GM21717 (cell line): ENCODE results near the gene P2RY11.

Experiments used
- ATAC-seq: cut with Tn5 transposase; IDR thresholded peaks from one replicate; pipeline ENCODE4 v1.9.1; 2021; ENCODE audit warnings: mild to moderate bottlenecking, moderate library complexity; ENCODE audit not compliant: unreplicated experiment

Gene P2RY11

DNA sequence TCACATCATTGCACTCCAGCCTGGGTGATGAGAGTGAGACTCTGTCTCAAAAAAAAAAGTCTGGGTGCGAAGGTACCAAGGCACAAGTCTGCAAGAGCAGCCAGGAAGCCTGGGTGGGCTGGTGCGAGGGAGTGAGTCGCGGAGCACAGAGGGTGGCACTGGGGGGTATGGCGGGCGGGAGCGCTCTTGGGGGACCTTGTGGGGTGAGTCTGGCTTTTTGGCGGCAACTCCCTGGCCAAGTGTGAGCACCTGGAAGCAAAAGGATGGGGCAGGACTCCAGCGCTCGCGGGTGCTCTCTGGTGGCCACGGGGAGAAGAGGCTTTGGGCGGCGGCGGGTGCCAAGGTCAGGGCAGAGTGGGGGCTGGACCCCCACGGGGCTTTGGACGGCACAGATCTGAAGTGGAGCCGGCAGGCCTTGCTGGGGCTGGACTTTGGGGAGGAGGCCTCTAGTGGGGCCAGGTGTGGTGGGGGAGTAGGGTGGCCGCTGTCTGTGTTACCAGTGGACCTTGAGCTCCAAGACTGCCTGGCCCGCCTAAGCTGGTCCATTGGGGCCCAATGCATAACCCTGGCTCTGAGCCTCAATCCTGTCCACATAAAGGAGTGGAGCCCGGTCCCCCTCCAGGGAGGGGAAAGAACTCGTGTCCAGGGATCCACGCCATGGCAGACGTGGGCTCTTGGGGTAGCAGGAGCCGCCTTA, 1.6 kb downstream of the P2RY11 start:
- no peak for ATAC-seq

DNA sequence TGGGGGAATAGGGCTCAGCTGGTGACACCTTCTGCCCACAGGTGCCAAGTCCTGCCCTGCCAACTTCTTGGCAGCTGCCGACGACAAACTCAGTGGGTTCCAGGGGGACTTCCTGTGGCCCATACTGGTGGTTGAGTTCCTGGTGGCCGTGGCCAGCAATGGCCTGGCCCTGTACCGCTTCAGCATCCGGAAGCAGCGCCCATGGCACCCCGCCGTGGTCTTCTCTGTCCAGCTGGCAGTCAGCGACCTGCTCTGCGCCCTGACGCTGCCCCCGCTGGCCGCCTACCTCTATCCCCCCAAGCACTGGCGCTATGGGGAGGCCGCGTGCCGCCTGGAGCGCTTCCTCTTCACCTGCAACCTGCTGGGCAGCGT, 2.1 kb downstream of the P2RY11 start:
- ATAC-seq: no peak

DNA sequence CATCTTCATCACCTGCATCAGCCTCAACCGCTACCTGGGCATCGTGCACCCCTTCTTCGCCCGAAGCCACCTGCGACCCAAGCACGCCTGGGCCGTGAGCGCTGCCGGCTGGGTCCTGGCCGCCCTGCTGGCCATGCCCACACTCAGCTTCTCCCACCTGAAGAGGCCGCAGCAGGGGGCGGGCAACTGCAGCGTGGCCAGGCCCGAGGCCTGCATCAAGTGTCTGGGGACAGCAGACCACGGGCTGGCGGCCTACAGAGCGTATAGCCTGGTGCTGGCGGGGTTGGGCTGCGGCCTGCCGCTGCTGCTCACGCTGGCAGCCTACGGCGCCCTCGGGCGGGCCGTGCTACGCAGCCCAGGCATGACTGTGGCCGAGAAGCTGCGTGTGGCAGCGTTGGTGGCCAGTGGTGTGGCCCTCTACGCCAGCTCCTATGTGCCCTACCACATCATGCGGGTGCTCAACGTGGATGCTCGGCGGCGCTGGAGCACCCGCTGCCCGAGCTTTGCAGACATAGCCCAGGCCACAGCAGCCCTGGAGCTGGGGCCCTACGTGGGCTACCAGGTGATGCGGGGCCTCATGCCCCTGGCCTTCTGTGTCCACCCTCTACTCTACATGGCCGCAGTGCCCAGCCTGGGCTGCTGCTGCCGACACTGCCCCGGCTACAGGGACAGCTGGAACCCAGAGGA, 2.6 kb downstream of the P2RY11 start:
- ATAC-seq: no peak

DNA sequence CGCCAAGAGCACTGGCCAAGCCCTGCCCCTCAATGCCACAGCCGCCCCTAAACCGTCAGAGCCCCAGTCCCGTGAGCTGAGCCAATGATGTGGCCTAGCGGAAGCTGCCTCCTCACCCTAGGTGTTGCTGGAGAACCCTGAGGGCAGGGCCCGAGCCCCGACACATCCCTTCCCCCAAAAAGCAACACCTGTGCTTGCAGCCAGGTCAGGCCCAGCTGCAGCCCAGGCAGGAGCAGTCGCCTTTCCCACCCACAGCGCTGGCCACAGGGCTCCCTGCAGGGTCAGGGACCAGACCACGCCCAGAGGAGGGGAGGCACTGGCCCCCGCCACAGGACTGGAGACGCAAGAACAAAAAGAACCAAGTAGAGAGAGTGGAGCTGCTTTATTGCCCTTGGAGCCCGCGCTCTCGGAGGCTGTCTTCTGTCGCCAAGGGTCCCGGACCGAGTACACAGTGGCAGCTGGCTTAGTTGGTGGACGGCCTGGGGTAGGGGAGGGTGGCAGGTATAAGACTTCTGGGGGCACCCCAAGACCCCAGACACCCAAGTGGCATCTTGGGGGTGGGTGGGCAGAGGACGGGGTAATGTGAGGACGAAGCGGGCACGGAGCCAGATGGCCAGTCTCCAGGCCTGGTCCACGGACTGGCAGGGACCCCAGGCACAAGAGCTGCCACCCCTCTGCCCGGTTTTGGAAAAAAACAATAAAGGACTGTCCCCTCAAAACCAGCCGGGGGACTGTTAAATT, 3.3 kb downstream of the P2RY11 start:
- no peak for ATAC-seq

DNA sequence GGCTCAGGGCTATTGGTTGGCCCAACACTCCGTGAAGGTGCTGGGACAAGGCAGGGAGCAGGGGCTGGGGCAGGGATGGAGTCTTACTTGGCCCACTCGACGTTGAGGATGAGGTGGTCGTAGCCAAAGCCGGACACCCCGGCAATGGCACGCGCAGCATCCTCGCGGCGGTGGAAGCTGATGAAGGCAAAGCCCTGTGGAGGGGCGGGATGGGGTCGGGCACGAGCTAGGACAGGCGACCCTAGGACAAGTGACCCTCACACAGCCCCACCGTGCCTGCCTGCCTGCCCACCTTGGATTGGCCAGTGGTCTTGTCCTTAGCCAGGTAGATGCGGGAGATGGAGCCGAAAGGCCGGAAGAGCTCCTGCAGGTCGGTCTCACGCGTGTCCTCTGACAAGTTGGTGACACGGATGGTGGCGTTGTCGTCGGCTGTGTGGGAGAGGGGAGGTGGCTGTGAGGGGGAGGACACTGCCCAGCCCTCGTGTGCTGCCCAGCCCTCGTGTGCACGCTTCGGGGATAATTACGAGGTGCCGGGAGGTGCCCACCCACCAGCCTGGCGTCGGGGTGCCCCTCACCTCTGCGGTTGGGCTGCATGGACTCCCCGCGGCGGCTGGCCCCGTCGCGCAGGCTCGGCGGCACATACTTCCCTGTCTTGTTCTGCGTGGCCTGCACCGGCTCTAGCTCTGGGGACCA, 4.0 kb downstream of the P2RY11 start:
- ATAC-seq: no peak

DNA sequence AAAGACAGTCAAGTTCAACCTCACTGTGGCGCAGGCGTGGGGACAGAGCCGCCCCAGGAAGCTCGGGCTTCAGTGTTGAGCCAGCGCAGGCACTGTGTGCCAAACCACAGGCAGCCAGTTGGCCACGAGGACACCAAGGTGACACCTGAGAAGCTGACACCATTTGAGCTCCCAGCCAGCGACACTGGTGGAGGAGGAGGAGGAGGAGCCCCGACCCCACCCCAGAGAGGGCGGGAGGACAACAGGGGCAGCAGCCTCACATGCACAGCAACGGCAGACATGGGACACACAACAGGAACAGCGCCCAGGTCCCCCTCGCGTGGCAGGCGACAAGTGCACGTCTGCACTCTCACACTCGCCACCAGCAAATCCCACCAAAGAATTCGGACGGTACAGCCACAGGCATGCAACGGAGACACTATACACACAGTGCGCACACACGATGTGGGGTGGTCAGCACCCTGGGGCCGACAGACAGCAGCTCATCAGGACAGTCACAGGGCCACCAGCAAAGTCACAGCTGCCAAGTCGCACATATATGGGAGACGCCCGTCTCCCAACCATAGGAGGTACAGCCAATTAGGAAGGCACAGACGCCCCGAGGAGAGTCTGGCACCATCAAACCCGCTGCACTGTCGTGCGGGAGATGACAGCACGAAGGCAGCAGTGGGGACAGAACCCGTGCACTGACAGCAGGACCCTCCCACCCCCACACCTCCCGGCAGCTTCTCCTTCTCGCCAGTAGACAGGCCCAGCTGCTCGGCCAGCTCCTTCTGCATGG, 4.8 kb downstream of the P2RY11 start:
- ATAC-seq: no peak

DNA sequence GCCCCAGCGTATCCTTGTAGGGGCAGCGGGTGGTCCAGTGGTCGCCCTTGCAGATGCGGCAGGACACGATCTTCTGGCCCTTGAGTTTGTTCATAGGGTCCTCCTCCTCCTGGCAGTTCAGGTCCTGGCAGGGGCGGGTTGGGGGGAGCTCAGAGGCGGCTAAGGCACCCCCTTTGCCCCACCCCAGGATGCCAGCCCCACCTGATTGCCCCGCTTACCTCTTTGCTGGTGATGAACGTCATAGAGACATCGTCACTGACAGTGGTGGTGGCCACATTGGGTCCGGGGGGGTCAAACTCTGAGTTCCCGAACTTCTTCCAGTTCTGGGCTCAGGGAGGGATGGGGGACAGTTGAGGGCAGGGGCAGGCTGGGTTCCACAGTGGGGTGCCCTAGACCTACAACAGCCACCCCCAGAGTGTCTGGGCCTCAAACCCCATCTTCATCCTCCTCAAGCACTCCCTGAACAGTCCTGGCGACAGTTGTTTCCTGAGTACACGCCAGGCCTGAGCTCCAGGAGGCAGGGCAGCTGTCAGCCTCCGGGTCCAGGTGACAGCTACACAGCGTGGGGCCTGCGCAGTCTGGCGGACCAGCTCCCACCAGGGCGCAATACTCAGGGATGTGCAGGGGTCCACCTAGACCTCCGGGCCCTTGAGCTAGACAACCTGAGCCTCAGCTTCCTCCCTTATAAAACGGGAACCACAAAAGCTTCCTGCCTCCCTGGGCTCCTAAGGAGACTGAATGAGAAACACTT, 5.5 kb downstream of the P2RY11 start:
- ATAC-seq: no peak

DNA sequence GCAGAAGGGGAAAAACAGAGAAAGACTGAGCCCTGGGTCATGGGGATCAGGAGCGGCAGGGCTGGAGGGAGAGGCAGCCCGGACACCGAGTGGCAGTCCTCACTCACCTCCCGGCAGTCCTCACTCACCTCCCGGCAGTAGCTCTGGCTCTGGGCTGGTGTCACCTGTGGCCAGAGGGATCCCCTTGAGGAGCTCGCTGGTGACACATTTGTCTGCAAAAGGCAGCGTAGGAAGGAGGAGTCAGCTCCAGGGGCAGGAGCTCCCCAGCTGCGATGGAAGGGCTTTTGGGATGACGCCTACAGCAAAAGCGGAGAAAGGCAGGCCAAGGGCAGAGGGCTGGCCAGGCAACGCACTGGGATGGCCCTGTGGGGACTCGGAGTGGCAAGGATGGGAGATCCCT, 7.5 kb downstream of the P2RY11 start:
- ATAC-seq: no peak

DNA sequence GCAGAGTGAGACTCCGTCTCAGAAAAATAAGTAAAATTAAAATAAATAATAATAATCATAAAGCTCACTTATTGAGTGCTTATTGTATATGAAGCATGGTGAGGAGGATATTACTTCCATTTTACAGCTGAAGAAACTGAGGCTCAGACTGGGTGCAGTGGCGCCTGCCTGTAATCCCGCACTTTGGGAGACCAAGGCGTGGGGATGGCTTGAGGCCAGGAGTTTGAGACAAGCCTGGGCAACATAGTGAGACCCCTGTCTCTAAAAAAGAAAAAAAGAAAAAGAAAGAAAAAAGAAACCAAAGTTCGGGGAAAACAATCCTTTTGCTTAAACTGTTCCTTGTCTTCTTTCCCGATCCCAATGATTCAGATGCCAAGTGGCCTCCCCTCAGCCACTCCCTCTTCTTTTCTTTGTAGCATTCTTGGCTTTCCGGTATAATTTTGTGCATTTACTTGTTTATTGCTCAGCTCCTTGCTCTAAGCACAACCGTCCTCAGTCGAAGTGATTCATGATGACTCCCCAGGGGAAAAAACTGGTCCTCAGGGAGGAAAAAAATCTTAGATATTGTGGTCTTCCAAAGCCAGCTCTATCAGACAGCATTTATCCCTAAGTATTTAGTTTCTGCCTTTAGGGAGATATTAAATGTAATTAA, 9.2 kb downstream of the P2RY11 start:
- no peak for ATAC-seq

DNA sequence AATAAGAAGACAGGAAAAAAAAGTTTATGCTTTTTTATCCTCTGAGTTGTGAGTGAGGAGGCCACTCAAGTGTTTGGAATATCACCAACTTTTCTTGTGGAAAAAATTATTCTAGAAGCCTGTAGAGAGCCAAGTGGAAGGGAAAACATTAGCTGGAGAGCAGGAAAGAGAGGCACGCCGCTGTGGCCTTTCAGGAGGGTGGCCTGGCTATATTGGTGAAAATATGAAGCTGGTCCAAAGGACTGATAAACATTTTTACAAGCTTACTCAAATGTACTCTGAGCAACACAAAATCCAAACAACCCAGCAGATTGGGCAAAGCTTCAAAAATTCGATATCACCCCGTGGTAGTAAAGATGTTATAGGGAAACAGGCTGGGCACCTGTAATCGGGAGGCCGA, 10.6 kb downstream of the P2RY11 start:
- ATAC-seq: no peak

DNA sequence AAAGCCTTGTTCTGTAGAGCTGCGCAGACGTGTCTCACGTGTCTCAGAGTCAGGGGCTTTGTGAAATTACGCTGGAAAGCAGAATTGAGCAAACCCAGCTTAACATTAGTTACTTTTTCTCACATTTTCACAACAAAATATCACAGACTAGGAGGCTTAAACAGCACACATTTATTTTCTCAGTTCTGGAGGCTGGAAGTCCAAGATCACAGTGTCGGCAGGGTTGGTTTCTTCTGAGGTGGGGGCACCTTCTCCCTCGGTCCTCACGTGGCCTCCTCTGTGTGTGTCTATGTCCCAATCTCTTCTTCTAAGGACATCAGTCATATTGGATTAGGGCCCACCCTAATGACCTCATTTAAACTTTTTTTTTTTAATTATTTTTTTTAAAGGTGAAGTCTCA, 12.9 kb downstream of the P2RY11 start:
- no peak for ATAC-seq

DNA sequence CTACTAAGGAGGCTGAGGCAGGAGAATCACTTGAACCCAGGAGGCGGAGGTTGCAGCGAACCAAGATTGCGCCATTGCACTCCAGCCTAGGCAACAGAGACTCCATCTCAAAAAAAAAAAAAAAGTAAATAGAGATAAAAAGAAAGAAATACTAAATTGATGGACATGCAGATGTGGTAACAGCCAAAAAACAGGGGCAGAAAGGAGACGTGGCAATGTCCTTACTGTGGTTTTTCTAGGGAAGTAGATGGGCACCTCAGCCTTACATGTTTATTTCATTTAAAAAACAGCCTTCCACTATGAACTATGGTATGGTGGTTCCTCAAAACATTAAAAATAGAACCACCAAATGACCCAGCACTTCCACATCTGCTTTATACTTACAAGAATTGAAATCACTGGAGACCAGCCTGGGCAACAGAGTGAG, 14.7 kb downstream of the P2RY11 start:
- ATAC-seq: no peak

DNA sequence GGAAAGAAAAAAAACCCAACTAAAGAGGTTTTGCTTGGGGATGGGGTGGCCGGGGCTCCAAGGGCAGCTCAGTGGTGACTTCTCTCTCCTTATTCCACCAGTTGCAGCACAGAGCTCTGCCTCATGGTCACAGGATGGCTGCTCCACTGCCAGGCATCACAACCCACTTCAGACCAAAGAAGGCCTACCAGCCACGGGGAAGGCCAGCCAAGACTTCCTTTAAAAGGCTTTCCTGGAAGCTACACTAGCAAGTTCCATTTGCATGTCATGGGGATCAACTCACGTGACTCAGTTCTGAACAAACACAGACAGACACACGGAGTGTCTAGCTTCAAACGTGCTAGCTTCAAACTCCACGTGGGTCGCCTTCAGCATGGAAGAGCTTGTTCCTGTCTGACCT, 21.4 kb downstream of the P2RY11 start:
- ATAC-seq: no peak

DNA sequence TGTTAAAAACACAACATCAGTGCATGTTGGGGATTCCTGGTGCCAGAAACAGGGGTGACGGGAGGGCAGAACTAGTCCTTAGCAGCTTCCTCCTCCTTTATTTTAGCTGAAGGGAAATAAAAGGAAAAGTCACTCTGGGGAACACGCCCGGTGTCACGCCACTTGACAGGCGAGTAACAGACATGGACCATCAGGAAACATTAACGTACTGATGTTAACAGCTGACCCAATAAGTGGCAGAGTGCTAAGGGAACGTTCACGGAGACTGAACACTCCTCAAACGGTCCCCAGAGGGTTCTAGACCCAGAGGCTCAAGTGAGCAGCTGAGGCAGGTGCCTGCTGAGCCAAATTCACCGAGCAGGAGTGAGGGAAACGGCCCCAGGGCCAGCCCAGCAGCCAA, 22.1 kb downstream of the P2RY11 start:
- ATAC-seq: no peak

DNA sequence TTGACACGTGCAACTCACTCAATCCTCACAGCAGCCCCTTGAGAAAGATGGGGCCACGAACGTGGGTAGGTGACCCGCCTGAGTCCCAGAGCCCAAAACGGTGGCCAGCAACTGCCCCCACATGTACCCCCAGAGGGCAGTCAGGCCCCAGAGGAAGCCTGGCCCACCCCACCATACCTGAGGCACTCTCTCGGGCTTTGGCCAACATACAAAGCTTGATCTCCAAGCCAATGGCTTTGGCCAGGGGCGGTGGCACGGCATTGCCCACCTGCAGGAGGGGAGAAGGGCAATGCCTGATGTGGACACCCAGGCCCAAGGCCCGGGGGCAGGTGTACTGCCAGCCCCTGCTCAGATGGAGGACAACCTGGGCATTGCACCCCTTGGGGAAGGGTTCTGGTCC, 22.5 kb downstream of the P2RY11 start:
- no peak for ATAC-seq

DNA sequence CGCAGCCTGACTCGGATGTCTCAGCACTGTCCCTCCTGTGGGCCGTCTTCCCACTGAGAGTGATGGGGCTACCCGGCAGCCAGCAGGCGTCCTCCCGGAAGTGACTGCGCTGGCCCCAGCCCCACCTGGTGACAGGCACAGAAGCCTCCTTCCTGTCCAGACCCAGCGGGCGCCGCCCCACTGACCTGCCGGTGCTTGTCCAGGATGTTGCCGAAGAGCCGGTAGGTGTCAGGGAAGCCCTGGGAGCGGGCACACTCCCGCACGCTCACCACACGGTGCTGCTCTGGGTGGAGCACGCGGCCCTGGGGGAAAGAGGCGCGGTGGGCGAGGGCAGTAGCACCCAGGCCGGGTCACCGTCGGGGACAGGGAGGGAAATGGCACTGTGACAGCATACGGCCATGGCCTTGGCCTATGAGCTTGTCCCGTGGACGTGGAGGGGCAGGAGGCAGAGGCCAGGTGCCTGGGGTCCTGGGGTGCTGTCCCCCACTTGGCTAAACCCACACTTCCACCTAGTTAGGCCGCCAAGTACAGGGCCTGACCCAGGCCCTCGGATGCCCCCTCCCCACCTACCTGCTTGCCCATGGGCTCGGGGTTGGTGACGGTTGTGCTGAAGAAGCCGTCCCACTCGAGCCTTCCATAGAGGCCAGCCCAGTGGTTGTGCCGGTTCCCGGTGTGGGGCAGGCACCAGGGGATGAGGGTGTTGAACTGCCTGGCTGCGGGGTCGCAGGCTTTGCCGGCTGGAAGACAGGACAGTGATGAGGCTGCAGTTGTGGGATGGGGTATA, 24.2 kb downstream of the P2RY11 start:
- no peak for ATAC-seq

DNA sequence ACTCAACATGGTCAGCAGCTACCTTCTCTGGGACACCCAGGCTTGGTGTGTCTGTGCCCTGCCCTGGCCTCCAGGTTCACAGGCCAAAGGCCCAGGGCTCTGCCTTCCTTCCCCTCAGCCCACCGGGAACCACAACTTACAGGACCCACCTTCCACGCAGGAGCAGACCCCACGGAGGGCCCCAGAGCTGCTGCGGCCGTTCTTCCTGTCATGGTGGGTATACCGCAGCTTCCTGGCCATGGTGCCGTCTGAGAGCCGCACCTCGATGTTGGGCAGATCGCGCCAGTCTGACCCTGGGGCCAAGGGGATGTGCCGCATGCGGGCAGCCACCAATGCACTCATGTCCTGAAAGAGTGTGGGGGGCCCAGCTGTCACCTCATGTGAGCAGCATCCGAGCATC, 25.4 kb downstream of the P2RY11 start:
- no peak for ATAC-seq

DNA sequence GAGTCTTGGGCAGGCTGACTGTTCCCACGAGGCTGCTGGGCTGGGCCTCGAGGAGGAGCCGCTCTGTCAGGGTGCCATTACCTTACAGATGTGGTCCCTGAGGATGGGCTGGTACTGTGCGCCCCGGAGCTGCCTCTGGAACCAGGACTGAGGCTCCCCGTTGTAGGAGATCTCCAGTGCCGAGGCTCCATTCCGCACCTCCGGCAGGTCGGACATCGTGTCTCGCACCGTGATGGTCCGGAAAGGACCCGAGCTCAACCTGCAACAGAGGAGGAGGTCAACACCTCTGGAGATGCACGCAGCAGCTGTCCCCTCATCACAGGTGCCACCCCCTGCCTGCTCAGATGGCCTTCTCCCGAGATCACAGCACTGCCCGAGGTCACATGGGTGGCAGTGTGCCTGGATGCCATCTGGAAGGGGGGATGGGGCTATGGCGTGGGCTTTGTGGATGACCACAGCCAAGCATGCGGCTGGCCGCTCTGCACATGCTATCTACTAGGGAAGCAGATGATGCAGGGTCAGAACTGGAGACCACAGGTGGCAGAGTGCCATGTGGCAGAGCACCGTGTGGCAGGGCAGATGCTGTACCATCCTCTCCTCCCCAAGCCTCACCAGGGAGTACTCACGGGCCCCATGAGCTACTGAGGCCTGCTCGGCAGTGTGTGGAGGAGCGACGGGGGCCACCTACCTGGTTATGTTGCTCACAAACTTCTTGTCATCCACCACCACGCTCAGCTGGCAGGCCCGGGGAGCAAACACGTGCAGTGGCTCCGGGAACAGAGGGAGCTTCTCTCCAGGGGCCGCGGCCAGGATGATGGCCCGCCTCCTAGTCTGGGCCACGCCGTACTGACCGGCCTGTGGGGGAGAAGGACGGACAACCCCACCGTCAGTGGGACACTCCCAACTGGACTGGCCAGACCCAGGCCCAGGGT, 26.5 kb downstream of the P2RY11 start:
- ATAC-seq: no peak
